Esophagus squamous epithelium (tissue), 5 donors: ENCODE measurements around the gene NOS1. TPM values are rescaled to one million over a fixed set of nuclear protein-coding genes. Genes with fewer than 3 reads are reported as not detected.

ENCODE experiments used
- DNase-seq: peaks from one replicate; lab custom pipeline; 2025; lab: John Stamatoyannopoulos, UW
- H3K27ac ChIP-seq, 4 donors: fragments of 200-600 bp; sonication (generic); one replicate each; pipeline ENCODE4 v1.5.1; 2016 to 2019; ENCODE audit warnings: mild to moderate bottlenecking in 1 of 4
- H3K27me3 ChIP-seq, 4 donors: fragments of 200-600 bp; sonication (generic); 1 replicate in 3 of 4; 2 replicates in 1 of 4; pipeline versions ENCODE4 v1.5.1 to v1.6.0; 2017 to 2021; ENCODE audit warnings: antibody characterized with exemption in 1 of 4
- H3K36me3 ChIP-seq, 3 donors: fragments of 200-600 bp; sonication (generic); one replicate each; pipeline ENCODE4 v1.5.1; 2016 to 2019
- H3K4me1 ChIP-seq, 3 donors: fragments of 200-600 bp; sonication (generic); one replicate each; pipeline ENCODE4 v1.5.1; 2017 to 2019
- H3K4me3 ChIP-seq, 4 donors: fragments of 200-600 bp; sonication (generic); 1 replicate in 3 of 4; 2 replicates in 1 of 4; pipeline ENCODE4 v1.5.1; 2016 to 2019; ENCODE audit warnings: mild to moderate bottlenecking in 2 of 4, moderate library complexity in 1 of 4
- H3K9me3 ChIP-seq, 3 donors: fragments of 200-600 bp; sonication (generic); one replicate each; pipeline ENCODE4 v1.5.1; 2016 to 2019
- POLR2A ChIP-seq, 4 donors: fragments of 450-650 bp; IDR thresholded peaks; one replicate each; pipeline ENCODE4 v1.6.1; 2017; ENCODE audit warnings: antibody characterized with exemption in 4 of 4, mild to moderate bottlenecking in 4 of 4, moderate library complexity in 3 of 4
- WGBS, 2 donors: methylation state at CpG; one replicate each; pipeline ENCODE4 v1.1.5; 2018; 5-methylcytosine and 5-hydroxymethylcytosine counted together
- intact Hi-C: fragments of 100-400 bp; cut with DNase I; formaldehyde crosslinking; loops from one replicate; pipeline ENCODE4 v1.15.0; 2022
- total RNA-seq, 4 donors: library from RNA; depleted of rRNA; stranded (reverse); fragments of >200 nt; gene quantifications; one replicate each; pipeline ENCODE4 v1.1.0, GENCODE V29; 2016
- TF ChIP-seq, protein P1 (sequence below), 6 experiments: fragments of 450-650 bp in 4 of 6; fragments of 200-600 bp in 2 of 6; sonication (generic) in 2 of 6; IDR thresholded peaks; one replicate each; pipeline ENCODE4 v1.5.1; 2016 to 2019; ENCODE audit warnings: antibody characterized with exemption in 6 of 6, mild to moderate bottlenecking in 4 of 6, moderate library complexity in 4 of 6
- donor health status: DM: yes; HTN: yes; CAD: no.

NOS1 gene
- total RNA-seq, 4 donors from 2014 or later: 0.49 to 1.9 (median 1.5) TPM

DNA sequence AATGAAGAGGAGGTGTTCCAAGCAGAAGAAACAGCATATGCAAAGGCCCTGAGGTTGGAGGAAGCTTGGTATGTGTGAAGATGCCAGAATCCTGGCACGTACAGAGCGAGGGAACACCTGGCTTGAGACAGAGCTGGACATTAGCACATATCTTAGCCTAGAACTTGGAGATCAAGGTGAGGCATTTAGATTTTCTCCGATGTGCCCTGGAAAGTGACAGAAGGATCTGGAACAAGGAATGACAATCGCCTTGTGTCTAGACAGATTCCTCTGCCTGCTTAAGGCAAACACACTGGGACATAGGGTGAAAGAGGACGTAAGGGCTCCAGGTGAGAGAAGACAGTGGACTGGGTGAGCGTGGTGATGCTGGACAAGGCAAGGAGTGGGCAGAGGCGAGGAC lies 32.2 kb upstream of the NOS1 start:
- TF ChIP-seq POLR2A (IDR thresholded peaks at IDR 0.05): no peak
- TF ChIP-seq, protein P1, sequence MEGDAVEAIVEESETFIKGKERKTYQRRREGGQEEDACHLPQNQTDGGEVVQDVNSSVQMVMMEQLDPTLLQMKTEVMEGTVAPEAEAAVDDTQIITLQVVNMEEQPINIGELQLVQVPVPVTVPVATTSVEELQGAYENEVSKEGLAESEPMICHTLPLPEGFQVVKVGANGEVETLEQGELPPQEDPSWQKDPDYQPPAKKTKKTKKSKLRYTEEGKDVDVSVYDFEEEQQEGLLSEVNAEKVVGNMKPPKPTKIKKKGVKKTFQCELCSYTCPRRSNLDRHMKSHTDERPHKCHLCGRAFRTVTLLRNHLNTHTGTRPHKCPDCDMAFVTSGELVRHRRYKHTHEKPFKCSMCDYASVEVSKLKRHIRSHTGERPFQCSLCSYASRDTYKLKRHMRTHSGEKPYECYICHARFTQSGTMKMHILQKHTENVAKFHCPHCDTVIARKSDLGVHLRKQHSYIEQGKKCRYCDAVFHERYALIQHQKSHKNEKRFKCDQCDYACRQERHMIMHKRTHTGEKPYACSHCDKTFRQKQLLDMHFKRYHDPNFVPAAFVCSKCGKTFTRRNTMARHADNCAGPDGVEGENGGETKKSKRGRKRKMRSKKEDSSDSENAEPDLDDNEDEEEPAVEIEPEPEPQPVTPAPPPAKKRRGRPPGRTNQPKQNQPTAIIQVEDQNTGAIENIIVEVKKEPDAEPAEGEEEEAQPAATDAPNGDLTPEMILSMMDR (IDR thresholded peaks at IDR 0.05): no peak
- Histone ChIP-seq H3K9me3 (peaks cover 0 to 12% (median 0%) of the 10 kb centered on the region in 3 donors), H3K27ac (no peak overlapping the region), H3K4me1 (no peaks in the 10 kb centered on the region), H3K4me3 (no peak overlapping the region), H3K36me3 (no peaks in the 10 kb centered on the region), H3K27me3 (peaks cover 0 to 17% (median 0%) of the 10 kb centered on the region in 4 donors)
- intact Hi-C loops: no loop called here
- DNase-seq: no peak
- 79 to 89% methylated on average over 7 of the region's 7 CpGs for WGBS, 2 donors

DNA sequence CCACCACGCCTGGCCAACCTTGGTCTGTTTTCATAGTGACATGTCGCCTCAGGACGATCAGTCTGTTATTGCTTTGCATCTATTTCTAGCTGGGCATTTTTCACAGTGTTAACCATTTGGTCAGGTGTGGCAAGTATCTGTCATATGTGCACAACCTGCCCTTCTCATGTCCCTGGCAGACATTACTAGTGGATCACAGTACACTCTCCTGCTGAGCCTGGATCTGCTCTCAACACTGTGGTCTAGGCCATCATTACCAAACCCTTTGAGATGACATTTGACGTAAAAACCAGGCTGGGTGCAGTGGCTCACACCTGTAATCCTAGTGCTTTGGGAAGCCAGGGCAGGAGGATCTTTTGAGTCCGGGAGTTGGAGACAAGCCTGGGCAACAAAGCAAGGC lies 29.4 kb upstream of the NOS1 start:
- TF ChIP-seq POLR2A (IDR thresholded peaks at IDR 0.05): no peak
- TF ChIP-seq, protein P1 (IDR thresholded peaks at IDR 0.05): no peak
- Histone ChIP-seq H3K4me1 (no peaks in the 10 kb centered on the region), H3K27me3 (peaks cover 0 to 16% (median 0%) of the 10 kb centered on the region in 4 donors), H3K36me3 (no peaks in the 10 kb centered on the region), H3K27ac (no peak overlapping the region), H3K9me3 (no peaks in the 10 kb centered on the region), H3K4me3 (no peak overlapping the region)
- intact Hi-C loops: no loop called here
- WGBS, 2 donors: 93 to 96% methylated on average over 5 of the region's 5 CpGs
- DNase-seq: no peak

- no peak overlapping the region for H3K4me3 ChIP-seq
- H3K27me3 ChIP-seq: peaks cover 0 to 15% (median 0%) of the 10 kb centered on the region in 4 donors
- H3K9me3 ChIP-seq: no peaks in the 10 kb centered on the region
- TF ChIP-seq POLR2A (IDR thresholded peaks at IDR 0.05): no peak
- TF ChIP-seq, protein P1 (IDR thresholded peaks at IDR 0.05): no peak
- H3K36me3 ChIP-seq: no peaks in the 10 kb centered on the region
- 72 to 83% methylated on average over 1 to 9 of the region's 9 CpGs for WGBS, 2 donors
- DNase-seq: no peak
- H3K4me1 ChIP-seq: no peaks in the 10 kb centered on the region
- H3K27ac ChIP-seq: no peak overlapping the region
- intact Hi-C loops: no loop called here
Observed at GRCh38 chr12:117388951-117389446, 27.6 kb upstream of the NOS1 start.

DNA sequence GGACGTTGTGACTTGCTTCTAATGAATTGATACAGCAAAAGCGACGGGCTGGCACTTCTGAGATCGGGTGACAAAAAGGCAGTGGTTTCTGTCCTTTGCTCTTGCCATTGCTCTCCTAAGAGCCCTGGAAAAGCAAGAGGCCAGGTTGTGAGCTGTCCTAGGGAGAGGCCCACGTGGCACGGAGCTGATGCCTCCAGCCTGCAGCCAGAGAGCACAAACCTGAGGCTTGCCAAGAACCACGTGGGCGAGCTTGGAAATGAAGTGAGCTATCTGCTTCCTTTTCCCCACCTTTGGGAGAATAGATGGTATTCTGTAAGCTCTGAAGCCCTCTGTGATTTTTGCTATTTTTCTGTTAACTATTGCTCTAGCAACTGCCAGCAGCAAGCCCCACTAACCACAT lies 26.4 kb upstream of the NOS1 start:
- no peak for DNase-seq
- Histone ChIP-seq H3K4me3 (no peak overlapping the region), H3K9me3 (no peaks in the 10 kb centered on the region), H3K27me3 (peaks cover 0 to 12% (median 0%) of the 10 kb centered on the region in 4 donors), H3K27ac (no peak overlapping the region), H3K4me1 (no peaks in the 10 kb centered on the region), H3K36me3 (no peaks in the 10 kb centered on the region)
- TF ChIP-seq, protein P1 (IDR thresholded peaks at IDR 0.05): no peak
- no peak for TF ChIP-seq POLR2A (IDR thresholded peaks at IDR 0.05)
- intact Hi-C loops: no loop called here
- 46 to 56% methylated on average over 3 to 7 of the region's 8 CpGs for WGBS, 2 donors

GRCh38 chr12:117384735-117385134 lies 23.3 kb upstream of the NOS1 start:
- Histone ChIP-seq H3K27ac (no peak overlapping the region), H3K9me3 (no peaks in the 10 kb centered on the region), H3K4me1 (no peaks in the 10 kb centered on the region), H3K4me3 (no peak overlapping the region), H3K36me3 (no peaks in the 10 kb centered on the region), H3K27me3 (peaks cover 0 to 6% (median 0%) of the 10 kb centered on the region in 4 donors)
- TF ChIP-seq POLR2A (IDR thresholded peaks at IDR 0.05): no peak
- TF ChIP-seq, protein P1 (IDR thresholded peaks at IDR 0.05): no peak
- WGBS, 2 donors: 100% methylated on average over 1 of the region's 7 CpGs; no CpG with 5 or more reads in 1 of the 2 donors
- intact Hi-C loops: no loop called here
- DNase-seq: no peak
